Hepatocyte (in vitro differentiated cells): ENCODE data around the gene PIK3AP1.

ENCODE experiments used
- EZH2 ChIP-seq: fragments of 200-600 bp; sonication (generic); IDR thresholded peaks from 2 replicates; pipeline ENCODE4 v1.6.1; 2016; ENCODE audit warnings: antibody characterized with exemption, mild to moderate bottlenecking, borderline replicate concordance
- TF ChIP-seq, protein P1 (sequence below): fragments of 200-600 bp; sonication (generic); IDR thresholded peaks from 2 replicates; pipeline ENCODE4 v1.5.1; 2016; ENCODE audit warnings: antibody characterized with exemption, mild to moderate bottlenecking; ENCODE audit not compliant: poor library complexity

DNA sequence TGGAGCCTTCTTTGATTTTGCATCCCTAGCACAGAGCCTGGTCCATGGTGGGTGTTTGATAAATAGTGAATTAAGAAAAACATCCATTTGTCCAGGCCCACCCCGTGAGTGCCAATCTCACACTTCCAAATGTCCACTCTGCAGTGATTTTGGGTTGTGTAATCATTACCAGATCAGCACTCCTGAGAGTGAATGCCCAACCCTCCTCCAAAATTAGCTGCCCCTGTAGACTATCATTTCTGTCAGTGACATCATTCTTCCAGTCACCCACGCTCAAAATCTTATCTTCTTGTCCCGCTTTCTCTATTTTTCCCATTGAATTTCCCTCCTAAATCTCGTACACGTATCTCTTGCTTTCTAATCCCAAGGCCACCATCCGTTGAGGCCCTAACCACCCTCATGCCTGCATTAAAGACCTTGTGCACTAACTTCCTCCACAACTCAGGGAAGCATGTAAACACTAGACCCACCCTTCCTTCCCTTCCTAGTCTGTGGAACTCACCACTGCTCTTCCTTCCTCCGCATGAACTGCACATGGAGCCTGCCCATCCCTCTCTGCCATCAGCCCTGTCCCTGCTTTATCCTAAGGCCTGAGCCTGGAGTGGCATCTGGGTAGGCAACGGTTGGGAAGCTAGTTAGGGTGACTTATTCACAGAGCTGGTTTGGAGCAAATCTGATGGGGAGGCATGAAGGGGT is 32.8 kb downstream of the PIK3AP1 start:
- TF ChIP-seq, protein P1, sequence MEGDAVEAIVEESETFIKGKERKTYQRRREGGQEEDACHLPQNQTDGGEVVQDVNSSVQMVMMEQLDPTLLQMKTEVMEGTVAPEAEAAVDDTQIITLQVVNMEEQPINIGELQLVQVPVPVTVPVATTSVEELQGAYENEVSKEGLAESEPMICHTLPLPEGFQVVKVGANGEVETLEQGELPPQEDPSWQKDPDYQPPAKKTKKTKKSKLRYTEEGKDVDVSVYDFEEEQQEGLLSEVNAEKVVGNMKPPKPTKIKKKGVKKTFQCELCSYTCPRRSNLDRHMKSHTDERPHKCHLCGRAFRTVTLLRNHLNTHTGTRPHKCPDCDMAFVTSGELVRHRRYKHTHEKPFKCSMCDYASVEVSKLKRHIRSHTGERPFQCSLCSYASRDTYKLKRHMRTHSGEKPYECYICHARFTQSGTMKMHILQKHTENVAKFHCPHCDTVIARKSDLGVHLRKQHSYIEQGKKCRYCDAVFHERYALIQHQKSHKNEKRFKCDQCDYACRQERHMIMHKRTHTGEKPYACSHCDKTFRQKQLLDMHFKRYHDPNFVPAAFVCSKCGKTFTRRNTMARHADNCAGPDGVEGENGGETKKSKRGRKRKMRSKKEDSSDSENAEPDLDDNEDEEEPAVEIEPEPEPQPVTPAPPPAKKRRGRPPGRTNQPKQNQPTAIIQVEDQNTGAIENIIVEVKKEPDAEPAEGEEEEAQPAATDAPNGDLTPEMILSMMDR, result no peak
- no peak for TF ChIP-seq EZH2
